GM18870 (cell line): ENCODE measurements around the gene TIMMDC1.
A peak's percentile ranks its signal among the peaks of the same experiment; 100 is the strongest.

ENCODE experiments used
- ATAC-seq: cut with Tn5 transposase; IDR thresholded peaks from one replicate; pipeline ENCODE4 v1.9.1; 2021; ENCODE audit warnings: moderate library complexity; ENCODE audit not compliant: unreplicated experiment

TIMMDC1 gene, protein sequence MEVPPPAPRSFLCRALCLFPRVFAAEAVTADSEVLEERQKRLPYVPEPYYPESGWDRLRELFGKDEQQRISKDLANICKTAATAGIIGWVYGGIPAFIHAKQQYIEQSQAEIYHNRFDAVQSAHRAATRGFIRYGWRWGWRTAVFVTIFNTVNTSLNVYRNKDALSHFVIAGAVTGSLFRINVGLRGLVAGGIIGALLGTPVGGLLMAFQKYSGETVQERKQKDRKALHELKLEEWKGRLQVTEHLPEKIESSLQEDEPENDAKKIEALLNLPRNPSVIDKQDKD

DNA sequence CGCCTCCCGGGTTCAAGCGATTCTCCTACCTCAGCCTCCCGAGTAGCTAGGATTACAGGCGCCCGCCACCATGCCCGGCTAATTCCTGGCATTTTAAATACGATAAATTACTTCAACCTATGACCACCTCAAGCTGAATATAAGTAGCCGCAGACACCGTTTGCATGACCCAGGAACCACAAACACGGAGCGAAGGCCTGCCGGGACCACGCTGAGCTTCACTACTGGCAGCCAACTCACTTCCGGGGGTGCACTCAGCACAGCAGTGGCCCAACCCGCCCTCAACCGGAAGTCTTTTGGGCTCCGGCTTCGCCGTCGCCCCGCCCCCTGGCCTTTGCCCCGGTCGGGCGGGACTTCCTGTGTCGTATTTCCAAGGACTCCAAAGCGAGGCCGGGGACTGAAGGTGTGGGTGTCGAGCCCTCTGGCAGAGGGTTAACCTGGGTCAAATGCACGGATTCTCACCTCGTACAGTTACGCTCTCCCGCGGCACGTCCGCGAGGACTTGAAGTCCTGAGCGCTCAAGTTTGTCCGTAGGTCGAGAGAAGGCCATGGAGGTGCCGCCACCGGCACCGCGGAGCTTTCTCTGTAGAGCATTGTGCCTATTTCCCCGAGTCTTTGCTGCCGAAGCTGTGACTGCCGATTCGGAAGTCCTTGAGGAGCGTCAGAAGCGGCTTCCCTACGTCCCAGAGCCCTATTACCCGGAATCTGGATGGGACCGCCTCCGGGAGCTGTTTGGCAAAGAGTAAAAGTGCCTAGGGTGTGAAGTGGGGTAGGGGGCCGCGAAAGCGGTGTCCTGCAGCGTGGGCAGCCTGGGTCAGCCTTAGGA is at the start of gene TIMMDC1:
Gene TIMMDC1 (plus strand): TSS at position 362 of the 826 bp plus-strand sequence. CDS start 187 bp downstream, at position 549.
- ATAC-seq: peak; percentile 91

DNA sequence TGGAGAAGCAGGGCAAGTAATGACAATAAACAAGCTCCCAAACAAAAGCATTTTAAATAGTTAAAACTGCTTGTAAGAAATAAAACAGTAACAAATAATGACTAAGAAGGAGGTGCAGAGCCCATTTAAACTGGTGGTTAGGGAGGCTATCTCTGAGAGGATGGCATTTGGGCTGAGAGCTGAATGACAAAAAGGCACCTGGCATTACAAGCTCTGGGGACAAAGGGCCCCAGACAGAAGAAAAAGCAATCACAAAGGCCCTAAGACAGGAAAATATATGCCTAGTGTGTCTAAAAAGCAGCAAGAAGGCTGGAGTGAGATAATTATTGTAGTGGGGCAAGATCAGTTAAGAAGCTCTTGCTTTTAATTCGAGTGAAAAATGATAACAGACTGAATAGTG is 44.5 kb upstream of the TIMMDC1 start:
- ATAC-seq: no peak

DNA sequence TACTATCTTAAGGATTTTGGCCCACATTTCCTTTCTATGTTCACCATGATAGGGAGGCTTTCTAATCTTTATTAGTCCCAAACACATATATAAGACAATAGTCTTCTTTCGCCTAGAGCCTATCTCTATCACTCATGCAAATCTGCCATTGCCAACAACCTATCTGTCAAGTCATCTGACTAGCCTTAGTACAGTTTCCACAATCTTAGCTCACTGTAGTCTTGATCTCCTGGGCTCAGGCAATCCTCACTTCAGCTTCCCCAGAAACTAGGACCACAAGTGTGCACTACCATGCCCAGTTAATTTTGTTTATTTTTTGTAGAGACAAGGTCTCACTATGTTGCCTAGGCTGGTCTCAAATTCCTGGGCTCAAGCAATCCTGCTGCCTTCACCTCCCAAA is 41.9 kb upstream of the TIMMDC1 start:
- no peak for ATAC-seq

DNA sequence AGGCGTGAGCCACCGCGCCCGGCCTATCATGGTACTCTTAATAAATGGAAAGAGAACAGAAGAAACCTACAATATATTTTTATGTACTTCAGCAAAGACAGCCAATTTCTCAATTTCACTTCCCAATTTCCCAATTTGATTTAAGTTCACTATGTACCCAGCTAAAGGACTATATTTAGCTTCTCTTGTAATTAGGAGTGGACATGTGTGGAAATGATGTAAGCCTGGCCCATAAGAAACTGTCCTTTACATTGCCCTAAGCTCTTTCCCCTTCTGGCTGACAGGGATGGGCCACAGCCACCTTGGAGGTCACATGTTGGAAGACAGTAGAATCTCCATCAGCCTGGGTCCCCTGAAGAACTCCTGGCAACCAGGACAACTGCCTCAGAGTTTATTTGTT is 41.1 kb upstream of the TIMMDC1 start:
- no peak for ATAC-seq

DNA sequence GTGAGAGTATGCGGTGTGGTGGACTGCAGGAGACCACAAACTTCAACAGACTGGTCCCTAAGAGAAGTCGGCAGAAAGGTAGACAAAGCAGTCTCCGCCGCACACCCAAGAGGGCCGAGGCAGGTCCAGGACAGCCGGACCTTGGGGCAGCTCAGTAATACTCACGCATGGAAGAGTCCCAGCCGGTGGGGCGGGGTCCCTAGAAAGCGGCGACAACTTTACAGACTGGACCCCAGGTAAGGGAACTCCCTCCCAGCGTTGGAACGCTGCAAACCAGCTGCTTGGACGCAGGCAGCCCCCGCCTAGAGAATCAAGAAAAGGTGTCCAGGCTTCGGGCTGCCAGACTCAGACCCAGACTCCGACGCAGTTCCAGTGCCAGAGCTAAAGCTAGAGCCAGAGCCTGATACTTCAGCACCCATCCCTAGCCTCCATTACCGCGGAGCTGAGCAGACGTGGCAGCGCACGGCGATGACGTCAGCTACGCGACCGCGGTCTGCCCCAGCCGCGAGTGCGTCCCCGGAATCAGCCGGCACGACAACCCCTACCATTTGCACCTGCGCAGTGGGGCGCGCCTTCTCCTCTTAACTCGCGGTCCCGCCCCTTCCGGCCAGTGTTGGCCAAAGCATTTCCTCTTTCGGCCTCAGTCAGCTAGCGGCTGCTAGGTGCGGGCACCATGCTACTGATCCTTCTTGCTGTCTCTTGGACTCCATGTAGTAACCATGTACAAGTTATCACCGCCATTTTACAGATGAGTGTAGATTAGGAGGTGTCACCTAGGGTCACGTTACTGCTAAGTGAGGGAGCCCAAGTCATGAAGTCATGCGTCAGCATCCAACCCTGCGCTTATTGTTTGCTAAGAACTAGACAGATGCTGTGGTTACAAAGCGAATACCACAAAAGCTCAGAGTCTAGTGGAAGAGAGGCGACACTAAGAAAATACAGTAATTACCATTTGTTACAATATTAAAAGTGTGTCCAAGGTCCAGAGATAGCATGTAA is 34.9 kb upstream of the TIMMDC1 start, which contains the start of gene TMEM39A:
Gene TMEM39A (minus strand): TSS at position 445 of the 999 bp plus-strand sequence. CDS start 1,541 bp downstream, outside the sequence.
- ATAC-seq: peak; percentile 92

DNA sequence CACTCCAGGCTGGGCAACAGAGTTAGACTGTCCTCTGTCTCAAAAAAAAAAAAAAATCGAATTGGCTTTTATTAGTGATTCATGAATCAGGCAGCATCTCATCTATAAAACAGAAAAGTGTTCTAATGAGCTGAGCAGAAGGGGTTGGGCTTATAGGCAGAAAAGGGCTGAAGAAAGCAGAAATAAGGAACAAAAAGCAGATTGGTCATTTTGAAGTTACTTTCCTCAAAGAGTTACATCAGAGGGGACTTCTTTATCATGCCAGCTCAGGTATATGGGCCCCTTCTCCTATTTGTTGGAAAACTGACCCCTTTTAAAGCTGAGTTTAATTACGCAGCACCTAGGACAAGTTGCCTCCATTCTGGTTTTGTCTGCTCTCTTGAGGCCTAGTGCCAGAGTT is 30.3 kb upstream of the TIMMDC1 start:
- ATAC-seq: no peak

DNA sequence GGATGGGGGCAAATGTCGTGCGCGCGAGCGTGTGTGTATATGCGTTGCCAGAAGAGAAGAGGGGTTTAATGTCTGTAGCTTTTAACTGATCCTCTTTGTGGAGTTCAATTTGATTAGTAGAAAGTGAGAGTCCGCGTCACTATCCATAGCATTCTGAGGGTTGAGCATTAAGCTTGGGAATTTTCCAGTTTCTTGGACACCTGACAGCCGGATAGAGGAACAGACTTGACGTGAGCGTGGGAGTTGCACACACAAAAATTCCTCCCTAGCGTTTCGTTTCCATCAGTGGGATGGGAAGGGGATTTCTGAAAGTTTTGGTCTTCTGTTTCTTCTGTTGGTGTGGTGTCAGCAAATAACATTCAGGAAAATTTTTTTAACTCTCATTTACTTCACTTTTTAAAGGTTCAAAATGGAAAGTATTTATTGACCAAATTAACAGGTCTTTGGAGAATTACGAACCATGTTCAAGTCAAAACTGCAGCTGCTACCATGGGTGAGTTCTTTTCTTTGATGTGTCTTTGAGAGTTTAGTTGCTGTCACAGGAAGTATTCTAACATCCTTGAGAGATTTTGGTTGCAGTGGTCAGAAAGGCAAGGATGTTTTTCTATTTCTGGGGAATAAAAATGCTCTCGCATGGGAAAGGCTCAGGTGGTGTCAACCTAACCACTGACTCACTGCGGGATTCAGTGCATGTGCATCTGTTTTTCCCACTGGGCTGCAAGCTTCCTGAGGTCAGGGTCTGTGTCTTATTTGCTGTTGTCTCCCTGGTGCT is 28.7 kb upstream of the TIMMDC1 start:
- ATAC-seq: no peak

DNA sequence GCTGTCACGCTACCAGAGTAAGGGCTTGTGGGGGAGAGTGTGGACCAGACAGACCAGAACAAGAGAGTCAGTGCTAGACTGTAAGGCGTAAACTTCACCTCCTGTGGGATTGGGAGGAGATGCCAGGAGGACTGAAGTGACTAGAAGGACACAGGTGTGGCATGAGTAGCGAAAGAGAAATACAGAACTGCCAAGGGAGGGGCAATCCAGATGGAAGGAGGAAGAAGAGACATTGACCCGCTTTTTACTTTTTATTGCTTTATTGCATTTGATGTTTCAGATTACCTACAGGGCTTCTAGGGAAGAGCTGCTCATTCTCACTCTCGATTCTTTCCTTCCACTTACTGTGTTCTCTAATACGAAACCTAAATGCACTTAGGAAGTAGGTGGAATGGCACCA is 27.5 kb upstream of the TIMMDC1 start:
- no peak for ATAC-seq

DNA sequence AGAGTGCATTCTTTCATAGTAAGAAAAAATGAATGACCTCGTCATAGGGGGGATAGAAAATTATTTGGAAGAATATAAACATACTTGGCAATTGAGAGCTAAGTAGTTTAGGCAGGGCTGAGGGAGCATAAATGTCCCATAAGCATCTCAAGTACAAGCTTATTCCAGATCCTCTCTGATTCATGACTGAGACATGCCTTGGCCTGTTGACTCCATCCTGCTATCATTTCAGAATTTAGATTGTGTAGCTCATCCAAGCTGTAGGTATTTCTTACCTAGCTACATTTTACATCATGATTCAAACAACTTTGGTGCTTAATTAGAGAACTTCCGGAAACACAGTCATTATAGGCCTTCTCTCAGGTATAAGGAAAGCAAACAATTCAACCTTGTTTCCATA is 17.3 kb upstream of the TIMMDC1 start:
- no peak for ATAC-seq

DNA sequence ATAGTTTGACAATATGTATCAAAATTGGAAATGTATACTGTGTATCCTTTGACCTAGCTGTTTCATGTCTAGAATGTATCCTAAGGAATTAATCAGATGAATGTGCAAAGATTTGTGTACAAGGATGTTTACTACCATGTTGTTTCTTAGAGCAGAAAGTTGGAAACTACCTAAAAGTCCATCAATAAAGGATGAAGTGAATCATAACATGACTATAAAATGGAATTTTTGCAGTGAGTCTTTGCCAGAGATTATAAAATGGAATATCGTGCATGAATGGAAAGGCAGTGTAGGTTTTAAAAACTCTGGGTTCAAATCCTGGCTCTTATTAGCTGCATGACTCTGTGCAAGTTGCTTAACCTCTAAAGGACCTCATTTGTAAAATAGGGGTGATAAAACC is 15.2 kb upstream of the TIMMDC1 start:
- ATAC-seq: no peak

DNA sequence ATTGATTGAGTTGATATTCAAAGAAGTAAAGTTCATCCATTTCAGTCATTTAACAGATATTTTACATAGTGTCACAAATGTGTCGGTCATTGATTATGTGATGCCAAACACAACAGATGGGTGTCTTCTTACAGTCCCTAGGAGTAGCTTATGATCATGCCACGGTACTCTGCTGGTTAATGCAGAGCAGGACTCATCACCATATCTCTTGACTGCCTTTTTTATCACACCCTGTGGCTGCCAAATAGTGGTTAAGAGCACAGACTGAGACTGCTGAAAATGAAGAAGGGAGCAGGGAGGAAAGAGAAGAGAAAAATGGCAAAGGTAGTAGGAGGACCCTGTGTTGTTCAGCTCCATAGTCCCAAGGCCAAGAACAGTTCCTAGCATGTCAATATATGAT is 12.8 kb upstream of the TIMMDC1 start:
- ATAC-seq: no peak

DNA sequence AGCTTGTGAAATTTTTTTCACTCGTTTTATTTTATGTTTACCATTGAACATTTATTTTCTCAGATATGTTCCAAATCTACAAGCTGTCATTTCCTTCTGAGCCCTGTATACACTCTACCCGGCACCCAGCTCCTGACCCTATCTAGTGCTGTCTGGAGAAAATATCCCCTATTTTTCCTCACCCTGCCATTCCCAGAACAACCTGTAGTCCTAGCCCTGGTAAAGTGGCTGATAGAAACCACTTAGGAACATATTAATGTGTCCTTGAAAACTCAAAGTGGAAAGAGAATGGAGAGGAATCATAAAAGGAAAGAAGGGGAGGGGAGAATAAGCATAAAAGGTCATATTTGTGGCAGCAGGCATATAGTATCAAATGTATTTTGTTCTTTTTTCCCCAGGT is 8.2 kb upstream of the TIMMDC1 start:
- no peak for ATAC-seq

DNA sequence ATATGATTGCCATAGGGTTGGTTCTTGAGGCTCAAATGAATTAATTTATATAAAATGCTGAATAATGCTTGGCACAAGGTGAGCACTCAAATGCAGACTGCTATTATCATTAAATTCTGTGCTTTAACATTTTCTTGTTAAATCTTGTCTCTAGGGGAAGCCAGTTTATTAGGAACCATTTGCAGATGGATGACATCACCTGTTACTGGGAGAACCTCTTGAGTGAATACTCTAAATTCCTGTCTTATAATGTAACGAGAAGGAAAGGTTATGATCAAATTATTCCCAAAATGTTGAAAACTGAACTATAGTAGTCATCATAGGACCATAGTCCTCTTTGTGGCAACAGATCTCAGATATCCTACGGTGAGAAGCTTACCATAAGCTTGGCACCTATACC is 6.2 kb upstream of the TIMMDC1 start:
- no peak for ATAC-seq

DNA sequence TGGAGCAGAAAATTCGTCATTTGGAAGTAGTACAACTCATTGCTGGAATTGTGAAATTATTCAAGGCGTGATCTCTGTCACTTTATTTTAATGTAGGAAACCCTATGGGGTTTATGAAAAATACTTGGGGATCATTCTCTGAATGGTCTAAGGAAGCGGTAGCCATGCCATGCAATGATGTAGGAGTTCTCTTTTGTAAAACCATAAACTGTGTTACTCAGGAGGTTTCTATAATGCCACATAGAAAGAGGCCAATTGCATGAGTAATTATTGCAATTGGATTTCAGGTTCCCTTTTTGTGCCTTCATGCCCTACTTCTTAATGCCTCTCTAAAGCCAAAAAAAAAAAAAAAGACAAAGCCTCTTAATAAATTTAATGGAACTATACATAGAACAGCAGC is 5.5 kb upstream of the TIMMDC1 start:
- ATAC-seq: no peak

DNA sequence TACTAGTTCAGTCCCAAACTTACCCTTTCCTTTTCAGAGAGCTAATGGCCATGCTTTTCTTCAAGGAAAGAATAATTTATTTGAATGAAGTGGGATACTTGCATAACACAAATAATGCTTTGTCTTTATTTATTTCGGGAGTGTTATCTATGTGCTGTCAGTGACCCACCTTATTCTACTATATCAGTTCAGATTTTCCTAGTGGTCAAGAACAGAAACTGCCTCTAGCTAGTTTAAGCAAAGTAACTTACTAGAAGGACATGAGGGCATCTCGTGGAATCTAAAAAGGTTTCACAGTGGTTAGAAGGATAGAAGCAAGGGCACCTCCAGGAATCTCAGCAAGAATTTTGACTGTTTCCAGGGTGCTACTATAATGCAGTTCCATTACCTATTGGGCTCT is 3.8 kb upstream of the TIMMDC1 start:
- ATAC-seq: no peak

DNA sequence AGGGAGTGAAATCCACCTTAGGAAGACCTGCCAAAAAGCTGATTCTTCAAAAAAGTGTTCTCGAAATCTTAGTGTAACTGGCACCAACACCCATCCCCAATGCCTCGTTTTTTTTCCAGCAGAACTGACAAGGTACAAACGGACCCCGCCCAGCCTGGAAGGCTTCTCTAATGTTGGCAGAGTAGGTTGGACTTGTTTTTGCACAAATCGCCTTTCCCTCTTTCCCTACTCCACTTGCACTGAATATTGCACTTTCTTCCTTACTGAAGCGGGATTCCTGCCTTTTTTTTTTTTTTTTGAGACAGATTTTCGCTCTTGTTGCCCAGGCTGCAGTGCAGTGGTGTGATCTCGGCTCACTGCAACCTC is 544 bp upstream of the TIMMDC1 start:
- ATAC-seq: no peak

DNA sequence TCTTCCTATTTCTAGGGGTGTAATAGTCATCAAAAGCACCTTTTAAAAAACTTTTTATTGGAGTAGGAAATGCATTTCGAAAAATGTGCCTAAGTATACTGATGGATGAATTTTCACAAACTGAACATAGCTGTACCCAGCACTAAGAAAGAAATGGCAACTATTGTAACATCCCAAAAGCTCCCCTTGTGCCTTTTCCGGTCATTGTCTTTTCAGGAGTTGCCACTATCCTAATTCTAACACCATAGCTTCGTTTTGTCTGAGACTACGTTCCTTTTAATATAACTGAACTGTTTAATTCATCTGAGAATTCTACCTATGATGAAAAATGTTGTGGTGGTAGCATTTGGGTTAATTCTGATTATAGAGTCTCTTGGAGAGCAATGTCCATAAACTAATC is 1.9 kb downstream of the TIMMDC1 start:
- no peak for ATAC-seq

DNA sequence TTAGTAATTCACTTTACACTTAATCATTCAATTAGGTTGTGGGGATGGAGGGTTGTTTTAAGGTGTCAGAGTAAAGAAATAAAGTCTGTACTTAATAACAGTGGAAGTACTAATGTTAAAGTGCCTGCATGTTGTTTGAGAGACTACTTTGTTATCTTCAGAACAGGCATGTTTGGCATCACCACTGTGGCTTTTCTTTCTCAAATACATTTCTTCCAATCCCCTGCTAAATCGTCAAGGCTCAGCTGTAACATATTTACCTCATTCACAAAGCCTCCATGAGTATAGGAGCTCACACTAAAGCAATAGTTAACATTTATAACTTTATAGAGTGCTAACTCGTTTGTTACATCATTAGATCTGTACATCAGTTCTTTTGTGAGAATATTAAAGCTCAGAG is 2.6 kb downstream of the TIMMDC1 start:
- no peak for ATAC-seq

DNA sequence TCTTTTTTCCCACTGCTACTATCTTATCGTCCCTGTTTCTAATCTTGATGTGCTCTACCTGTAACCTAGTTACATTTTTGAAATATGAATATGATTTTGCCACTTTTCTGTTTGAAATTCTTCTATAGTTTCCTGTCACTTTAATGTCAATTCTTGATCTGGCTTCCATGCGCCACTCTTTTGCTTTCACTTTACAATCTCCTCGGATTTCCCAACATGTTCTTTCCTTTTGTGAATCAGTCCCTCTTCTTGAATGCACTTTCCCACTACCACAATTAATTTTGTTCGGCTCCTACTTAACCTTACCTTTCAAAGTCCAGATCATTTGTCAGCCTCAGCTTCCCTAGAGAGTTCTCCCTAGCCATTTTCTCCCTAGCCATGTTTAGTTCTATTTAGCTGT is 8.3 kb downstream of the TIMMDC1 start:
- ATAC-seq: no peak

DNA sequence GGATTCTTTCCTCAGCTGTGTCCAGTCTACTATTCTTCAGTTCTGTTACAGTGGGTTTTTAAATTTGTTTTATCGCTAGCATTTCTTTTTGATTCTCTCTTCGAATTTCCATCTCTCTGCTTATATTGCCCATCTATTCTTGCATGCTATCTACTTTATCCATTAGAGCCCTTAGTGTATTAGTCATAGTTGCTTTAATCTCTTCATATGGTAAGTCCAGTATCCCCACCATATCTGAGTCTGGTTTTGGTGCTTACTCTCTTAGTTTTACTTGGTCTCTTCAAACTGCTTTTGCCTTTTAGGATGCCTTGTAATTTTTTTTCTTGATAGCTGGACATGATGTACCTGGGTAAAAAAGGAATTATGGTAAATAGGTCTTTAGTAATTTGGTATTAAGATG is 9.1 kb downstream of the TIMMDC1 start:
- ATAC-seq: no peak
